Breast epithelium (tissue), 3 donors: ENCODE data around the gene NXF3.

Experiments
- CTCF ChIP-seq, 3 donors: fragments of 450-650 bp; IDR thresholded peaks; one replicate each; pipeline ENCODE4 v1.5.1; 2016 to 2017; ENCODE audit warnings: antibody characterized with exemption in 3 of 3, mild to moderate bottlenecking in 3 of 3, moderate library complexity in 3 of 3
- POLR2A ChIP-seq: fragments of 450-650 bp; IDR thresholded peaks from one replicate; pipeline ENCODE4 v1.6.1; 2016; ENCODE audit warnings: antibody characterized with exemption, mild to moderate bottlenecking, moderate library complexity
- POLR2AphosphoS5 ChIP-seq, 3 donors: sonication (generic); formaldehyde crosslinking; IDR thresholded peaks; one replicate each; pipeline ENCODE4 v1.6.1; 2017; ENCODE audit warnings: antibody characterized with exemption in 3 of 3

DNA sequence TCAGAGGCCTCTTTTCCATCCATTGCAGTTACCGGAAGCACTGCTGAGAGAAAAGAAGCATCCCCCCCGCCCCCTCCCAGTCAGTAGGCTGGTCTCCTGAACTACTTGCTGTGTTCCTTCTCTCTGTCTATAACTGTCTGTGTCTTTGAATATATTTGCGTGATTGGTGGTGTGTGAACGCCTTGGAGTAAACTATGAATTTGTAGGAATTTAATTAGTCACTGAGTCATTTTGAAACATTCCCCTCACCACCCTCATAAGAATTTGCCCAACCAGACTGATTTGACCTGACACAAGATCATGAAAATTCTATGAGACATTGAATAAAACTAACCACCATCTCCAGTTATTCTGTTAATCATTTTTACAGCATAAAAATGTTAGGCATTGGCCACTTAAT lies 6.7 kb upstream of the NXF3 start:
- no peak for TF ChIP-seq CTCF (IDR thresholded peaks at IDR 0.05)
- TF ChIP-seq POLR2AphosphoS5 (IDR thresholded peaks at IDR 0.05) = no peak
- TF ChIP-seq POLR2A = no peak
